Measurements from ENCODE around the gene HIBADH.

Gene HIBADH

DNA sequence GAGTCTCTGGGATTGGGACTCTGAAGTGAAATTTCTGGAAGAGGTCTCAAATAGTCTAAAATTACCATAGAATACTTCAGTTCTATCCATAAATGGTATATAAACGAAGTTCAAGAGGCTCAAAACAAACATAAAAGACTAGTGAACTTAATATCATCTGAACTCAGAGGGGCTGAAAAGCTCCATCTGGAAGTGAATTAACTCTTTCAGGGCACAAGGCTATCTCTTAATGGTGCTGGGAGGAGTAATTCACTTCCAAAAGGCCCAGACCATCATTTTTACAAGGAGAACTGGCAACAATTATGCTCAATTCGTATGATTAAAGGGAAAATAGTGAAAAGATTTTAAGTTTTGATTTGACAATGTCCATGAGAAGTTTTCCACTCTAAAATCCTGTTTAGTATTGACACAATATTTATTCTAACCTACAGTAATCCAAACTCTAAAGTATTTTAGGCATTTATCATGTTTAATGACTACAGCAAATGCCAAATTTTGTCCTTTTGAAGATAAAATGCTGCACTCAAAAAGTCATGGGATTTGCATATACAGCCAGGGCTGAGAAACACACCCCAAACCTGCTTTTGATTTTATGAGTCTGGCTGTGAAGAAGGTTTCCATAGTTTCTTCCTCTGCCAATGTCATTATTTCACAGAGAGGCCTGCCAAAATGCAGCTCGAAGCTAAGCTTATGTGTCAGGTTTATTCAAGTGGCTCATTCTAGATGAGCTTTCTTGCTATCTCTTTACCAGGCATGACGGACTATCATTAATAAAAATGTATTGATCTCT is 143.9 kb downstream of the HIBADH start:
- H2BK12ac ChIP-seq (ENCODE audit: low read length in 2 of 2) = no peak overlapping the region
- H3K9me3 ChIP-seq (ENCODE audit: control insufficient read depth, low read length) = no peaks in the 10 kb centered on the region
- no peak overlapping the region for H3K4ac ChIP-seq (ENCODE audit: low read depth in 1 of 2, low read length in 2 of 2)
- no peak overlapping the region for H2AK5ac ChIP-seq (ENCODE audit: low read length, severe bottlenecking)
- no peaks in the 10 kb centered on the region for H3K79me1 ChIP-seq (replicated peaks; ENCODE audit: low read length, poor library complexity, severe bottlenecking)
- no peak overlapping the region for H3K23ac ChIP-seq (ENCODE audit: low read length in 2 of 2)
- H3K14ac ChIP-seq (ENCODE audit: low read length in 2 of 2) = no peak overlapping the region
- no peak overlapping the region for H4K8ac ChIP-seq (ENCODE audit: low read length)
- H3K27me3 ChIP-seq (ENCODE audit: control insufficient read depth in 1 of 2, insufficient read depth in 1 of 2, low read length in 2 of 2) = no peaks in the 10 kb centered on the region
- no peak overlapping the region for H4K91ac ChIP-seq (ENCODE audit: low read length)
- no peak overlapping the region for H3K4me3 ChIP-seq (ENCODE audit: insufficient read depth in 1 of 2, low read depth in 1 of 2, low read length in 2 of 2)
- H2BK15ac ChIP-seq (ENCODE audit: low read depth, poor library complexity, severe bottlenecking) = no peak overlapping the region
- H3K9ac ChIP-seq (ENCODE audit: low read length) = no peak overlapping the region
- no peak for DNase-seq
- no peak overlapping the region for H2AFZ ChIP-seq (ENCODE audit: low read depth, low read length)
- H3K4me2 ChIP-seq (ENCODE audit: low read length, poor library complexity, severe bottlenecking) = no peak overlapping the region
- no peaks in the 10 kb centered on the region for H3K36me3 ChIP-seq (ENCODE audit: control insufficient read depth in 1 of 2, insufficient read depth in 2 of 2, low read depth in 1 of 2, low read length in 2 of 2)
- no peak overlapping the region for H2BK120ac ChIP-seq (ENCODE audit: low read depth, low read length)
- no peaks in the 10 kb centered on the region for H3K4me1 ChIP-seq (ENCODE audit: control insufficient read depth, insufficient read depth, low read depth, low read length)
- H2BK5ac ChIP-seq (ENCODE audit: low read depth, low read length, poor library complexity, severe bottlenecking) = no peak overlapping the region
- WGBS = no CpG with 5 or more reads among the region's 4 CpGs
- H3K27ac ChIP-seq (ENCODE audit: low read length, poor library complexity, severe bottlenecking) = no peak overlapping the region
- no peak overlapping the region for H3K18ac ChIP-seq (ENCODE audit: low read depth in 1 of 2, low read length in 2 of 2)

DNA sequence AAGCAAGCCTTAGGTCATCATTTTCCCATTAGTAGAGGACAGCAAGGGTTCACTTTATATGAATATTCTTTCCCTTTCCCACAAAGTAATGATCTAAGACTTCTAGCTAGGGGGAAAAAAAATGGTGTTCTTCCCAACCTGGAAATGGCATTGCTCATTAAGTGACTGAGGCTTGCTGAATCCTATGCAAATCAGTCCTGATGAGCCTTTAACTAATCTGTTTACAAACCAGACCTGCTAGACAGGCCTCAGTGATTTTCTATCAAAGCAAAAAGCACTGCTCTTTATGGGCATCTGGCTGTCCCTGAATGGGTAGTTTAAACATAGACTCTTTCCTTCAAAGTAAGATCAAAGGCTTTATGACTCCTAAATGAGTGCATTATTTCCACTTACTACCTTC is 146.3 kb downstream of the HIBADH start:
- H3K4me1 ChIP-seq (ENCODE audit: control insufficient read depth, insufficient read depth, low read depth, low read length) = no peaks in the 10 kb centered on the region

DNA sequence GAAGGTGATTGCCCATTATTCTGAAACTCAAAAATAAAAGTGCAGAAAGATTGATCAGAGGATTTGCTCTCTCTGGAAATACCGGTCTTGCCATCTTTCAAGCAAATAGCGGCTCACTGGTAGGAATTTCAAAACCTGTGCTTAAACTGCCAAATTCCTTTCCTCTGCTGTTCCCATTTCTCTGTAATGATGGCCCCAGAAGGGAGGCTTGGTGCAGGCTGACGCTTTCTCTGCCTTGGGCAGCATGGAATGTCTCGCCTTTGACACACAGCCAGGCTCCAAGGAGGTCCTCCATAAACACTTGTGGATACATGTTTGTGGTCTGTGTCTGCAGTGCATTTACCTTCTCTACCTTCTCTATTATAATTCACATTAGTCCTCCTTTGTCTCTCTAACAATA is 146.8 kb downstream of the HIBADH start:
- no peak overlapping the region for H3K27ac ChIP-seq (ENCODE audit: low read length, poor library complexity, severe bottlenecking)
- H3K4me3 ChIP-seq (ENCODE audit: insufficient read depth in 1 of 2, low read depth in 1 of 2, low read length in 2 of 2) = no peak overlapping the region
- H3K18ac ChIP-seq (ENCODE audit: low read depth in 1 of 2, low read length in 2 of 2) = no peak overlapping the region
- no peaks in the 10 kb centered on the region for H3K36me3 ChIP-seq (ENCODE audit: control insufficient read depth in 1 of 2, insufficient read depth in 2 of 2, low read depth in 1 of 2, low read length in 2 of 2)
- H4K91ac ChIP-seq (ENCODE audit: low read length) = no peak overlapping the region
- H3K14ac ChIP-seq (ENCODE audit: low read length in 2 of 2) = no peak overlapping the region
- H3K4ac ChIP-seq (ENCODE audit: low read depth in 1 of 2, low read length in 2 of 2) = no peak overlapping the region
- DNase-seq = no peak
- no peak overlapping the region for H3K4me2 ChIP-seq (ENCODE audit: low read length, poor library complexity, severe bottlenecking)
- no peak overlapping the region for H2BK5ac ChIP-seq (ENCODE audit: low read depth, low read length, poor library complexity, severe bottlenecking)
- H2BK15ac ChIP-seq (ENCODE audit: low read depth, poor library complexity, severe bottlenecking) = no peak overlapping the region
- H4K8ac ChIP-seq (ENCODE audit: low read length) = no peak overlapping the region
- no peaks in the 10 kb centered on the region for H3K4me1 ChIP-seq (ENCODE audit: control insufficient read depth, insufficient read depth, low read depth, low read length)
- H3K9ac ChIP-seq (ENCODE audit: low read length) = no peak overlapping the region
- H2BK120ac ChIP-seq (ENCODE audit: low read depth, low read length) = no peak overlapping the region
- H3K79me1 ChIP-seq (replicated peaks; ENCODE audit: low read length, poor library complexity, severe bottlenecking) = no peaks in the 10 kb centered on the region
- H3K9me3 ChIP-seq (ENCODE audit: control insufficient read depth, low read length) = no peaks in the 10 kb centered on the region
- no peak overlapping the region for H2AFZ ChIP-seq (ENCODE audit: low read depth, low read length)
- no peak overlapping the region for H2BK12ac ChIP-seq (ENCODE audit: low read length in 2 of 2)
- H3K23ac ChIP-seq (ENCODE audit: low read length in 2 of 2) = no peak overlapping the region
- no peaks in the 10 kb centered on the region for H3K27me3 ChIP-seq (ENCODE audit: control insufficient read depth in 1 of 2, insufficient read depth in 1 of 2, low read length in 2 of 2)
- WGBS = 61% methylated on average over 3 of the region's 4 CpGs
- H2AK5ac ChIP-seq (ENCODE audit: low read length, severe bottlenecking) = no peak overlapping the region

More for the DNA sequence above, 146.3 kb downstream of the HIBADH start:
- Histone ChIP-seq H2BK120ac (ENCODE audit: low read depth, low read length) (no peak overlapping the region), H2AK5ac (ENCODE audit: low read length, severe bottlenecking) (no peak overlapping the region), H3K27ac (ENCODE audit: low read length, poor library complexity, severe bottlenecking) (no peak overlapping the region), H2BK12ac (ENCODE audit: low read length in 2 of 2) (no peak overlapping the region), H2BK5ac (ENCODE audit: low read depth, low read length, poor library complexity, severe bottlenecking) (no peak overlapping the region), H3K36me3 (ENCODE audit: control insufficient read depth in 1 of 2, insufficient read depth in 2 of 2, low read depth in 1 of 2, low read length in 2 of 2) (no peaks in the 10 kb centered on the region), H3K4ac (ENCODE audit: low read depth in 1 of 2, low read length in 2 of 2) (no peak overlapping the region), H2BK15ac (ENCODE audit: low read depth, poor library complexity, severe bottlenecking) (no peak overlapping the region), H4K8ac (ENCODE audit: low read length) (no peak overlapping the region), H3K4me3 (ENCODE audit: insufficient read depth in 1 of 2, low read depth in 1 of 2, low read length in 2 of 2) (no peak overlapping the region), H3K18ac (ENCODE audit: low read depth in 1 of 2, low read length in 2 of 2) (no peak overlapping the region), H3K79me1 (replicated peaks; ENCODE audit: low read length, poor library complexity, severe bottlenecking) (no peaks in the 10 kb centered on the region), H3K4me2 (ENCODE audit: low read length, poor library complexity, severe bottlenecking) (no peak overlapping the region), H3K27me3 (ENCODE audit: control insufficient read depth in 1 of 2, insufficient read depth in 1 of 2, low read length in 2 of 2) (no peaks in the 10 kb centered on the region), H3K9me3 (ENCODE audit: control insufficient read depth, low read length) (no peaks in the 10 kb centered on the region), H2AFZ (ENCODE audit: low read depth, low read length) (no peak overlapping the region), H3K23ac (ENCODE audit: low read length in 2 of 2) (no peak overlapping the region), H3K14ac (ENCODE audit: low read length in 2 of 2) (no peak overlapping the region), H4K91ac (ENCODE audit: low read length) (no peak overlapping the region), H3K9ac (ENCODE audit: low read length) (no peak overlapping the region)
- DNase-seq = no peak

- H4K91ac ChIP-seq (ENCODE audit: low read length) = no peak overlapping the region
- H3K9ac ChIP-seq (ENCODE audit: low read length) = no peak overlapping the region
- H2BK12ac ChIP-seq (ENCODE audit: low read length in 2 of 2) = no peak overlapping the region
- no peak for DNase-seq
- no peak overlapping the region for H2AFZ ChIP-seq (ENCODE audit: low read depth, low read length)
- no peak overlapping the region for H3K27ac ChIP-seq (ENCODE audit: low read length, poor library complexity, severe bottlenecking)
- 56% methylated on average over 5 of the region's 5 CpGs for WGBS
- H3K79me1 ChIP-seq (replicated peaks; ENCODE audit: low read length, poor library complexity, severe bottlenecking) = no peaks in the 10 kb centered on the region
- no peaks in the 10 kb centered on the region for H3K9me3 ChIP-seq (ENCODE audit: control insufficient read depth, low read length)
- H2BK15ac ChIP-seq (ENCODE audit: low read depth, poor library complexity, severe bottlenecking) = no peak overlapping the region
- no peak overlapping the region for H3K23ac ChIP-seq (ENCODE audit: low read length in 2 of 2)
- no peak overlapping the region for H3K4ac ChIP-seq (ENCODE audit: low read depth in 1 of 2, low read length in 2 of 2)
- H3K4me3 ChIP-seq (ENCODE audit: insufficient read depth in 1 of 2, low read depth in 1 of 2, low read length in 2 of 2) = no peak overlapping the region
- H2BK5ac ChIP-seq (ENCODE audit: low read depth, low read length, poor library complexity, severe bottlenecking) = no peak overlapping the region
- no peak overlapping the region for H2AK5ac ChIP-seq (ENCODE audit: low read length, severe bottlenecking)
- H2BK120ac ChIP-seq (ENCODE audit: low read depth, low read length) = no peak overlapping the region
- H3K18ac ChIP-seq (ENCODE audit: low read depth in 1 of 2, low read length in 2 of 2) = no peak overlapping the region
- H3K27me3 ChIP-seq (ENCODE audit: control insufficient read depth in 1 of 2, insufficient read depth in 1 of 2, low read length in 2 of 2) = no peaks in the 10 kb centered on the region
- H3K36me3 ChIP-seq (ENCODE audit: control insufficient read depth in 1 of 2, insufficient read depth in 2 of 2, low read depth in 1 of 2, low read length in 2 of 2) = no peaks in the 10 kb centered on the region
- no peak overlapping the region for H4K8ac ChIP-seq (ENCODE audit: low read length)
- no peaks in the 10 kb centered on the region for H3K4me1 ChIP-seq (ENCODE audit: control insufficient read depth, insufficient read depth, low read depth, low read length)
- H3K14ac ChIP-seq (ENCODE audit: low read length in 2 of 2) = no peak overlapping the region
- no peak overlapping the region for H3K4me2 ChIP-seq (ENCODE audit: low read length, poor library complexity, severe bottlenecking)
Measured at GRCh38 chr7:27514861-27515260, 147.8 kb downstream of the HIBADH start.

Data from mesenchymal stem cell (in vitro differentiated cells and primary cell).